ENCODE data around the gene MATN1. TPM values are rescaled to one million over a fixed set of nuclear protein-coding genes. Genes with fewer than 3 reads are reported as not detected.
A peak's percentile ranks its signal among the peaks of the same experiment; 100 is the strongest.

Gene MATN1
- total RNA-seq, 1 experiment from 2014 or later = 0.24 TPM

GRCh38 chr1:30668546-30669327 lies 54.6 kb downstream of the MATN1 start:
- H3K36me3 Mint-ChIP-seq = peaks cover 2% of the 10 kb centered on the region
- H3K4me1 Mint-ChIP-seq = peaks cover 5% of the 10 kb centered on the region; the same call in 1 of the 2 replicates
- ATAC-seq = no peak
- DNase-seq (ENCODE audit: low spot score) = no peak
- peaks cover 2% of the 10 kb centered on the region; the same call in 1 of the 2 replicates for H3K27me3 Mint-ChIP-seq (ENCODE audit: low read depth)
- CTCF ChIA-PET = no interaction called here
- TF ChIP-seq ZNF138 (CRISPR knock-in tag; conservative IDR thresholded peaks at IDR 0.05) (no peak), JUN (CRISPR knock-in tag; IDR thresholded peaks at IDR 0.05) (no peak), ZNF121 (CRISPR knock-in tag; IDR thresholded peaks at IDR 0.05) (no peak)
- peaks cover 6% of the 10 kb centered on the region for H3K9me3 Mint-ChIP-seq
- H3K27ac Mint-ChIP-seq = no peak overlapping the region
- no peak overlapping the region for H3K4me3 Mint-ChIP-seq
- POLR2A ChIA-PET = no interaction called here

GRCh38 chr1:30668024-30668423 lies 55.4 kb downstream of the MATN1 start:
- peaks cover 7% of the 10 kb centered on the region for H3K4me1 Mint-ChIP-seq
- no peaks in the 10 kb centered on the region; the same call in 1 of the 2 replicates for H3K9me3 Mint-ChIP-seq
- H3K4me3 Mint-ChIP-seq = no peak overlapping the region
- H3K27me3 Mint-ChIP-seq (ENCODE audit: low read depth) = peaks cover 2% of the 10 kb centered on the region; the same call in 1 of the 2 replicates
- H3K27ac Mint-ChIP-seq = no peak overlapping the region
- no peaks in the 10 kb centered on the region for H3K36me3 Mint-ChIP-seq
- CTCF ChIA-PET = interaction anchor here (1.0 kb wide), 1 partner anchor 288 kb away, joined by 3 read pairs; no protein-coding TSS in a partner anchor
- POLR2A ChIA-PET = no interaction called here
- ATAC-seq (peak; percentile 56), DNase-seq (ENCODE audit: low spot score) (no peak)
- no peak for TF ChIP-seq ZNF512 (CRISPR knock-in tag; IDR thresholded peaks at IDR 0.05; ENCODE audit: borderline replicate concordance)
- TF ChIP-seq ZNF671 (CRISPR knock-in tag; IDR thresholded peaks at IDR 0.05) = no peak
- no peak for TF ChIP-seq RELA (CRISPR knock-in tag; IDR thresholded peaks at IDR 0.05; ENCODE audit: borderline replicate concordance)
- no peak for TF ChIP-seq FOXP4 (CRISPR knock-in tag; IDR thresholded peaks at IDR 0.05)
- TF ChIP-seq CREB1 (CRISPR knock-in tag; IDR thresholded peaks at IDR 0.05) = no peak
- no peak for TF ChIP-seq HMGXB4 (CRISPR knock-in tag; IDR thresholded peaks at IDR 0.05)
- TF ChIP-seq MLX (CRISPR knock-in tag; IDR thresholded peaks at IDR 0.05) = no peak
- no peak for TF ChIP-seq NFE2L1 (CRISPR knock-in tag; IDR thresholded peaks at IDR 0.05)
- no peak for TF ChIP-seq ZNF532 (CRISPR knock-in tag; IDR thresholded peaks at IDR 0.05; ENCODE audit: borderline replicate concordance)
- no peak for TF ChIP-seq SMAD4 (CRISPR knock-in tag; IDR thresholded peaks at IDR 0.05)
- TF ChIP-seq E2F1 (CRISPR knock-in tag; IDR thresholded peaks at IDR 0.05) = no peak
- TF ChIP-seq E2F5 (CRISPR knock-in tag; IDR thresholded peaks at IDR 0.05) = no peak
- no peak for TF ChIP-seq AR (CRISPR knock-in tag; IDR thresholded peaks at IDR 0.05)
- no peak for TF ChIP-seq TEAD1 (CRISPR knock-in tag; IDR thresholded peaks at IDR 0.05)
- no peak for TF ChIP-seq IRF2 (CRISPR knock-in tag; IDR thresholded peaks at IDR 0.05; ENCODE audit: borderline replicate concordance, low read depth)

Measured in WTC11 (cell line).